Large intestine (tissue), 3 donors: ENCODE measurements around the gene ARID5B. TPM values are rescaled to one million over a fixed set of nuclear protein-coding genes. Genes with fewer than 3 reads are reported as not detected.

Source experiments
- DNase-seq, 2 donors: peaks; one replicate each; pipeline versions ENCODE4 v3.0.0 to v3.0.0-alpha.2; 2013
- H3K27ac ChIP-seq: one replicate; pipeline ENCODE4 v1.5.1; 2013; ENCODE audit warnings: low read length
- H3K27me3 ChIP-seq: 2 replicates; pipeline ENCODE4 v1.6.1; 2013; ENCODE audit warnings: low read length; ENCODE audit not compliant: control insufficient read depth, insufficient read depth
- H3K36me3 ChIP-seq: 2 replicates; pipeline ENCODE4 v1.6.1; 2013; ENCODE audit warnings: low read length; ENCODE audit not compliant: control insufficient read depth, insufficient read depth
- H3K4me1 ChIP-seq: one replicate; pipeline ENCODE4 v1.6.1; 2013; ENCODE audit warnings: low read length; ENCODE audit not compliant: control insufficient read depth, insufficient read depth
- H3K4me3 ChIP-seq: one replicate; pipeline ENCODE4 v1.5.1; 2013; ENCODE audit warnings: low read length
- H3K9me3 ChIP-seq: one replicate; pipeline ENCODE4 v1.6.1; 2013; ENCODE audit warnings: mild to moderate bottlenecking, low read depth, low read length, moderate library complexity; ENCODE audit not compliant: control insufficient read depth
- WGBS: methylation state at CpG from one replicate; pipeline ENCODE4 v1.1.5; 2013; ENCODE audit warnings: low lambda C conversion rate; ENCODE audit not compliant: insufficient coverage; 5-methylcytosine and 5-hydroxymethylcytosine counted together
- polyA plus RNA-seq: library from polyadenylated mRNA; unstranded; fragments of 120-200 nt; gene quantifications from one replicate; pipeline ENCODE4 v1.2.1, GENCODE V29; 2013

The ARID5B gene
- polyA plus RNA-seq, 1 donor = 19.9 TPM

DNA sequence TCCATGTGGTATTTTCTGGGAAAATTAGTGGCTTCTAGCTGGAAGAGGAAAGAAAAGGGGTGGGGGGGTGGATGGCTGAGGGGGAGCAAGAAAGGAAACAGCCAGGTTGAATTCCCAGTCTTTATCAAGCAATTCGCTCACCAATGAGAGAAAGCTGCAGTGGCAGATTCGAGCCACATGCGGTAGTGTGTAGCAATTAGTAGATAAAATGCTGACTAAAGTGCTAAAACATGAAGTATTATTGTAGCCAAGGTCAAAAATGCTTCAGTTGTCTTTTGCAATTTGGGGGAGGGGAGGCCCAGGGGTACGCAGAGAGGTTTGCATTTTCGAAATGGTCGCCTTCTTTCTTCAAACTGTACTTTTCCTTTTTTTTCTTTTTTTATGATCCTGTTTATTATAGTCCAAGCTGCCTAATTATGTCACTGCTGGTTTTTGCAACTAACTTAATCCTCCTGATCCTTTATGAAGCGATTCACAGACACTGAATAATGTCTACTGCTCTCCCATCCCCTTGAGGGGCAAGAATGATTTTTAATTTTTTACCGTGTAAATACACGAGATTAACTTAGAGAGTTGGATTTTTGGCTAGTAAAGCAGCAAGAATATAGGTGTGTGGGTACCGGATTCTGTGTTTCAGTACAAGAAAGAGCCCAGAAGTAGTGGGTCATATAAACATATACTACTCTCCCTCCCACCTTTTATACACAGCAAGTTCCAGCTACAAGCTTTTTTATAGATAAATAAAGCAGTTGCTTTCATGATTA is 3.6 kb upstream of the ARID5B start:
- no peaks in the 10 kb centered on the region for H3K36me3 ChIP-seq
- H3K27me3 ChIP-seq = no peaks in the 10 kb centered on the region
- peak overlapping the region; percentile 81 for H3K27ac ChIP-seq
- H3K4me1 ChIP-seq = peaks cover 35% of the 10 kb centered on the region
- 13% methylated on average over 3 of the region's 10 CpGs for WGBS
- H3K9me3 ChIP-seq = no peaks in the 10 kb centered on the region
- H3K4me3 ChIP-seq = peak overlapping the region; percentile 47
- DNase-seq = peak; percentile 50 to 86

DNA sequence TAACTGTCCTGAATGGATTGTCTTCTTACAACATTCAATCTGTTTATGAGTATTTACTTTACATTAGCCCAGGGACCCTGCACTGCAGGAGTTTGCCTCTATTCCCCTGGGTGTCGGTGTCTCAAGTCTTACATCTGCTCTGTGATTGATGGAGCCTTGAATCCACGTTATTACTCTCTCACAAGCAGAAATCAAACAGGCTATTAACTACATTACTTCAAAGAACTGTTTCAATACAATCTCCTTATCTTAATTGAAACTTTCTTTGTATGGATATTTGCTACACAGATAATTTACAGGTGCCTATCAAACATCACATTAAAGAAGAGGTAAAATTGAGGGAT is 3.1 kb upstream of the ARID5B start:
- no peak for DNase-seq
- peak overlapping the region; percentile 81 for H3K27ac ChIP-seq
- WGBS = 17% methylated on average over 1 of the region's 2 CpGs
- H3K27me3 ChIP-seq = no peaks in the 10 kb centered on the region
- no peaks in the 10 kb centered on the region for H3K36me3 ChIP-seq
- H3K4me1 ChIP-seq = peaks cover 35% of the 10 kb centered on the region
- H3K9me3 ChIP-seq = no peaks in the 10 kb centered on the region
- H3K4me3 ChIP-seq = no peak overlapping the region

DNA sequence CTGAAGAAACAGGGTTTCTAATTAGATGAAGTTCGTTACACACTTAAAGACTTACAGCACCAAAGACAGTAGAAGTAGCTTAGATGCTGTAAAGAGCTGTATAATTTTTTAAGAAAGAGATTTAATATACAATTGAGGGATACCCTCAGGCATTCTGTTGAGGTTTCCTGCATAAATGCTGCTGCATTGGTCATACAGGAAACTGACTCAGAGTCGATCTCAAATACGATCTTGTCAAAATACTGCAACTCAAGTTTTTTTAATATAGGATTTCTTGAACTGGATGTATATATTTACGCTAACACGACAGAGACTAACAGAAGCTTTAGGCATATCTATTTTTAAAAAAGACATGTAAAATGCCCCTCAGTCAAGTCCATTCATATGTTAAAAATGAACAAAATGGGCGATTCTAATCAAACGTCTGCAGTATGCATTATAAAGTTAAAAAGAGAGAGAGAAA is 2.4 kb upstream of the ARID5B start:
- Histone ChIP-seq H3K4me1 (peaks cover 35% of the 10 kb centered on the region), H3K9me3 (no peaks in the 10 kb centered on the region), H3K27me3 (no peaks in the 10 kb centered on the region), H3K27ac (peak overlapping the region; percentile 81), H3K36me3 (no peaks in the 10 kb centered on the region), H3K4me3 (no peak overlapping the region)
- 60% methylated on average over 1 of the region's 7 CpGs for WGBS
- no peak for DNase-seq

- H3K9me3 ChIP-seq = no peaks in the 10 kb centered on the region
- H3K4me3 ChIP-seq = peak overlapping the region; percentile 90
- 8% methylated on average over 2 of the region's 7 CpGs for WGBS
- peak overlapping the region; percentile 81 for H3K27ac ChIP-seq
- no peaks in the 10 kb centered on the region for H3K36me3 ChIP-seq
- H3K4me1 ChIP-seq = peaks cover 29% of the 10 kb centered on the region
- DNase-seq = no peak
- H3K27me3 ChIP-seq = no peaks in the 10 kb centered on the region
These were observed 1.9 kb upstream of the ARID5B start for GRCh38 chr10:61899663-61899996.

- peaks cover 33% of the 10 kb centered on the region for H3K4me1 ChIP-seq
- peak; percentile 42 to 78 for DNase-seq
These were observed 1.3 kb upstream of the ARID5B start for GRCh38 chr10:61899997-61900828.

DNA sequence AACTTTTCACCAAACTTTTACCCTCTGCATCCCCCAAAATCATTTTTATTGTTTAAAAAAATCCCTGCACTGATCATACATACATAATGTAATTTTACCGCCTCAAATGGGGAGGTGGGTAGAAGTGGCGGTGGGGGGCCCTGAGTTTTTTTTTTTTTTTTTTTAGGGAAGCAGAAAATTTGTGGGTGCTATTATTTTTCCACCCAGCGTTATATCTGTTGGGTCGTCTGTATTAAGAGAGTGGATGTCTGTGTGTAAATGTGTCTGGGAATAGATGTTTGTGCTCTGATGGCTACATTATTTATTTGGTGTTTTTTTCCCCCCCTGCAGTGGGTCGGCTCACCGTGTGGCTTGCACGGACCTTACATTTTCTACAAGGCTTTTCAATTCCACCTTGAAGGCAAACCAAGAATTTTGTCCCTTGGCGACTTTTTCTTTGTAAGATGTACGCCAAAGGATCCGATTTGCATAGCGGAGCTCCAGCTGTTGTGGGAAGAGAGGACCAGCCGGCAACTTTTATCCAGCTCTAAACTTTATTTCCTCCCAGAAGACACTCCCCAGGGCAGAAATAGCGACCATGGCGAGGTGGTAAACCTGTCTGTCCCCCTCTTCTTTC is 438 bp downstream of the ARID5B start:
- no peaks in the 10 kb centered on the region for H3K27me3 ChIP-seq
- H3K4me1 ChIP-seq = peaks cover 33% of the 10 kb centered on the region
- no CpG with 5 or more reads among the region's 14 CpGs for WGBS
- H3K9me3 ChIP-seq = no peaks in the 10 kb centered on the region
- peak overlapping the region; percentile 90 for H3K4me3 ChIP-seq
- no peak for DNase-seq
- H3K36me3 ChIP-seq = no peaks in the 10 kb centered on the region
- H3K27ac ChIP-seq = peak overlapping the region; percentile 99

More at GRCh38 chr10:61899997-61900828, 1.3 kb upstream of the ARID5B start:
- 0% methylated on average over 2 of the region's 25 CpGs for WGBS
- Histone ChIP-seq H3K4me3 (peak overlapping the region; percentile 90), H3K27ac (peak overlapping the region; percentile 81), H3K36me3 (no peaks in the 10 kb centered on the region), H3K9me3 (no peaks in the 10 kb centered on the region), H3K27me3 (no peaks in the 10 kb centered on the region)

DNA sequence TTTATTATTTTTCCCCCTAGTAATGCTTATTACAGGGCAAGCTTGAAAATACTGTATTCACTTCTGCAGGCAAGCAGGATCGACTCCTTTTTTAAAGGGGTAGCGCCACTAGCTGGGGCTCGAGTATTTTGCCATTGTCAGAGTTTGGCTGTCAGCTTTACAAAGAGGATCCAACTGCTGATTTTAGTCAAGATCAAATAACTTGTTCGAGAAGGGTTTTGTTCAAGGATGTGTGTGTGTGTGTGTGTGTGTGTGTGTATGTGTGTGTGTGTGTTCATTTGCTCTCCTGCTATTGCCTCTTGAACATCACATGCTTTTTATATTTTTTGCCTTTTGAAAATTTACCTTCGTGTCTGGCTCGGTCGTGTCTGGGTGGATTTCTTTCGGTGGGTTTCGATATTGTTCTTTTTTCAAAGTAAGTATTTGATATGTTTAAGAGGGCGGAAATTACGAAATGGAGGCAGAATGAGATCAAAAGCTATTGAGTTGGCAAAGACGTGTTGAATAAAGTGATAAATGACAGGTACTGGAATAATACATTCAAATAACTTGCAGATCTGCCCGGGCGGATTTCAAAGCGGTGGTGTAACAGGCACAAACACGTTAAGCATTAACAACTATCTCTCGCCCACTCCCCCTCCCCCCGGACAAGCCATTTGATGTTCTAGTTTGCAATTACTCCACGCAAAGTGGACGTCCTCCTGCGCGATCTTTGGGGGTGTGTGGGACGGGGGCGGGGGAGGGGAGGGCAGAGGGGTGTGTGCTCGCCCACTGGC is 1.1 kb downstream of the ARID5B start:
- peak overlapping the region; percentile 90 for H3K4me3 ChIP-seq
- H3K4me1 ChIP-seq = peaks cover 30% of the 10 kb centered on the region
- H3K27ac ChIP-seq = peak overlapping the region; percentile 99
- DNase-seq = peak; percentile 40 to 84
- H3K9me3 ChIP-seq = no peaks in the 10 kb centered on the region
- no peaks in the 10 kb centered on the region for H3K27me3 ChIP-seq
- H3K36me3 ChIP-seq = no peaks in the 10 kb centered on the region
- 0% methylated on average over 8 of the region's 25 CpGs for WGBS

- peak overlapping the region; percentile 90 for H3K4me3 ChIP-seq
- H3K9me3 ChIP-seq = no peaks in the 10 kb centered on the region
- peak; percentile 43 to 78 for DNase-seq
- peak overlapping the region; percentile 99 for H3K27ac ChIP-seq
- H3K36me3 ChIP-seq = no peaks in the 10 kb centered on the region
- H3K27me3 ChIP-seq = no peaks in the 10 kb centered on the region
- no CpG with 5 or more reads among the region's 56 CpGs for WGBS
- peaks cover 24% of the 10 kb centered on the region for H3K4me1 ChIP-seq
These were observed 1.9 kb downstream of the ARID5B start for GRCh38 chr10:61903221-61903927.

GRCh38 chr10:61903928-61904344 is 2.4 kb downstream of the ARID5B start:
- Histone ChIP-seq H3K27me3 (no peaks in the 10 kb centered on the region), H3K4me3 (peak overlapping the region; percentile 90), H3K4me1 (peaks cover 24% of the 10 kb centered on the region), H3K27ac (peak overlapping the region; percentile 99), H3K9me3 (no peaks in the 10 kb centered on the region), H3K36me3 (no peaks in the 10 kb centered on the region)
- 0% methylated on average over 3 of the region's 7 CpGs for WGBS
- peak; percentile 35 to 75 for DNase-seq
